Aorta (tissue), 5 donors: ENCODE measurements around the gene OGFR. TPM values are rescaled to one million over a fixed set of nuclear protein-coding genes. Genes with fewer than 3 reads are reported as not detected.

Experiments
- ATAC-seq: fragments of 200-7000 bp; cut with Tn5 transposase; one replicate; pipeline ENCODE4 v1.9.1; 2022; ENCODE audit warnings: moderate library complexity; ENCODE audit not compliant: low FRiP score
- DNase-seq, 2 donors: peaks; one replicate each; pipeline ENCODE4 v3.0.0-alpha.2; 2020
- H3K27ac ChIP-seq, 2 donors: one replicate each; pipeline ENCODE4 v1.5.1; 2013; ENCODE audit warnings: low read length in 2 of 2, mild to moderate bottlenecking in 2 of 2, moderate library complexity in 2 of 2, control low read depth in 1 of 2, inconsistent platforms in 1 of 2, low read depth in 1 of 2
- H3K27me3 ChIP-seq, 2 donors: one replicate each; pipeline ENCODE4 v1.6.1; 2013; ENCODE audit warnings: control low read depth in 1 of 2, low read length in 1 of 2, mild to moderate bottlenecking in 1 of 2, moderate library complexity in 1 of 2; ENCODE audit not compliant: insufficient read depth in 2 of 2, control insufficient read depth in 1 of 2
- H3K36me3 ChIP-seq, 2 donors: one replicate each; pipeline ENCODE4 v1.6.1; 2013; ENCODE audit warnings: control low read depth in 1 of 2, low read length in 1 of 2, mild to moderate bottlenecking in 1 of 2; ENCODE audit not compliant: insufficient read depth in 2 of 2, control insufficient read depth in 1 of 2
- H3K4me1 ChIP-seq, 2 donors: one replicate each; pipeline ENCODE4 v1.6.1; 2013; ENCODE audit warnings: low read length in 2 of 2, control low read depth in 1 of 2, mild to moderate bottlenecking in 1 of 2, moderate library complexity in 1 of 2; ENCODE audit not compliant: insufficient read depth in 2 of 2, control insufficient read depth in 1 of 2
- H3K4me3 ChIP-seq, 2 donors: one replicate each; pipeline ENCODE4 v1.5.1; 2013; ENCODE audit warnings: low read length in 2 of 2, control low read depth in 1 of 2, mild to moderate bottlenecking in 1 of 2
- H3K9me3 ChIP-seq: one replicate; pipeline ENCODE4 v1.6.1; 2013; ENCODE audit warnings: mild to moderate bottlenecking, low read length; ENCODE audit not compliant: control insufficient read depth
- WGBS, 2 donors: extraction: QIAGEN DNeasy Blood & Tissue Kit; methylation state at CpG; one replicate each; pipeline ENCODE4 v1.1.7; 2013; 5-methylcytosine and 5-hydroxymethylcytosine counted together
- intact Hi-C, 2 donors: fragments of 100-400 bp; cut with DNase I; formaldehyde crosslinking; loops; one replicate each; pipeline versions ENCODE4 v1.14.2 to v1.15.0; 2022
- polyA plus RNA-seq, 2 donors: library from polyadenylated mRNA; stranded (reverse); fragments of 200-250 nt; gene quantifications; one replicate each; pipeline ENCODE4 v1.2.3, GENCODE V29; 2013
- total RNA-seq, 2 donors: library from RNA; stranded (reverse); fragmentation: NEBNext Ultra II Directional; extraction: Animal tissue kit (Norgen Biotek cat#: 25700); gene quantifications; one replicate each; pipeline ENCODE4 v1.2.1, GENCODE V29; 2021
- donor health status: healthy with polysubstance abuse.
- donor health status: Bipolar disorder and iron deficiency.
- donor health status: DM: no; HTN: no; CAD: no.
- donor health status: DM: no; HTN: no; CAD: no.
- donor health status: DM: yes; HTN: yes; CAD: no.

OGFR gene
- total and polyA plus RNA-seq, 4 donors, result 18.5 to 58.8 (median 37.1) TPM

GRCh38 chr20:62835931-62836861, 31.6 kb downstream of the OGFR start:
- Histone ChIP-seq H3K4me3 (no peak overlapping the region), H3K36me3 (no peaks in the 10 kb centered on the region), H3K27ac (no peak overlapping the region), H3K27me3 (no peaks in the 10 kb centered on the region), H3K9me3 (no peaks in the 10 kb centered on the region), H3K4me1 (no peaks in the 10 kb centered on the region)
- ATAC-seq, result peak; percentile 5
- DNase-seq, result peak in 1 of 2 donors; percentile 65
- intact Hi-C loops, result no loop called here
- 75 to 76% methylated on average over 51 to 52 of the region's 52 CpGs for WGBS, 2 donors

- Histone ChIP-seq H3K36me3 (no peaks in the 10 kb centered on the region), H3K4me3 (no peak overlapping the region), H3K4me1 (no peaks in the 10 kb centered on the region), H3K9me3 (no peaks in the 10 kb centered on the region), H3K27ac (no peak overlapping the region), H3K27me3 (no peaks in the 10 kb centered on the region)
- peak in 1 of 2 donors; percentile 35 for DNase-seq
- intact Hi-C loops, result no loop called here
- WGBS, 2 donors, result 87 to 89% methylated on average over 19 of the region's 19 CpGs
- ATAC-seq, result no peak
Observed at GRCh38 chr20:62836967-62837490, 32.4 kb downstream of the OGFR start.

- ATAC-seq, result no peak
- intact Hi-C loops, result no loop called here
Observed at GRCh38 chr20:62837790-62838127, 33.1 kb downstream of the OGFR start.

GRCh38 chr20:62838128-62838891, 33.7 kb downstream of the OGFR start:
- H3K27me3 ChIP-seq, result no peaks in the 10 kb centered on the region
- intact Hi-C loops, result no loop called here
- WGBS, 2 donors, result 86% methylated on average over 27 of the region's 27 CpGs
- DNase-seq (peak in 1 of 2 donors; percentile 67), ATAC-seq (no peak)
- no peaks in the 10 kb centered on the region for H3K36me3 ChIP-seq
- H3K4me3 ChIP-seq, result no peak overlapping the region
- no peak overlapping the region for H3K27ac ChIP-seq
- H3K4me1 ChIP-seq, result no peaks in the 10 kb centered on the region
- H3K9me3 ChIP-seq, result no peaks in the 10 kb centered on the region

More at GRCh38 chr20:62837790-62838127, 33.1 kb downstream of the OGFR start:
- Histone ChIP-seq H3K9me3 (no peaks in the 10 kb centered on the region), H3K36me3 (no peaks in the 10 kb centered on the region), H3K27ac (no peak overlapping the region), H3K4me1 (no peaks in the 10 kb centered on the region), H3K27me3 (no peaks in the 10 kb centered on the region), H3K4me3 (no peak overlapping the region)
- DNase-seq, result no peak
- WGBS, 2 donors, result 90% methylated on average over 8 of the region's 8 CpGs

GRCh38 chr20:62839261-62839660, 34.6 kb downstream of the OGFR start:
- Histone ChIP-seq H3K9me3 (no peaks in the 10 kb centered on the region), H3K27ac (no peak overlapping the region), H3K27me3 (no peaks in the 10 kb centered on the region), H3K4me3 (no peak overlapping the region), H3K4me1 (no peaks in the 10 kb centered on the region), H3K36me3 (no peaks in the 10 kb centered on the region)
- intact Hi-C loops, result no loop called here
- 86 to 92% methylated on average over 8 of the region's 8 CpGs for WGBS, 2 donors
- peak in 1 of 2 donors; percentile 41 for DNase-seq
- ATAC-seq, result no peak

- intact Hi-C loops, result no loop called here
- 86 to 88% methylated on average over 11 of the region's 11 CpGs for WGBS, 2 donors
- DNase-seq, result no peak
Observed at GRCh38 chr20:62839816-62840215, 35.2 kb downstream of the OGFR start.

GRCh38 chr20:62840244-62841197, 35.9 kb downstream of the OGFR start:
- ATAC-seq (no peak), DNase-seq (peak in 1 of 2 donors; percentile 72)
- Histone ChIP-seq H3K4me3 (no peak overlapping the region), H3K27me3 (no peaks in the 10 kb centered on the region), H3K9me3 (no peaks in the 10 kb centered on the region), H3K27ac (no peak overlapping the region), H3K4me1 (no peaks in the 10 kb centered on the region), H3K36me3 (no peaks in the 10 kb centered on the region)
- 73 to 76% methylated on average over 45 of the region's 45 CpGs for WGBS, 2 donors
- intact Hi-C loops, result no loop called here

More at GRCh38 chr20:62839816-62840215, 35.2 kb downstream of the OGFR start:
- no peaks in the 10 kb centered on the region for H3K36me3 ChIP-seq
- H3K27ac ChIP-seq, result no peak overlapping the region
- ATAC-seq, result no peak
- no peaks in the 10 kb centered on the region for H3K4me1 ChIP-seq
- H3K27me3 ChIP-seq, result no peaks in the 10 kb centered on the region
- H3K4me3 ChIP-seq, result no peak overlapping the region
- H3K9me3 ChIP-seq, result no peaks in the 10 kb centered on the region

GRCh38 chr20:62841705-62842212, 37.1 kb downstream of the OGFR start:
- no peak overlapping the region for H3K4me3 ChIP-seq
- no peaks in the 10 kb centered on the region for H3K9me3 ChIP-seq
- intact Hi-C loops, result no loop called here
- H3K4me1 ChIP-seq, result no peaks in the 10 kb centered on the region
- WGBS, 2 donors, result 81 to 85% methylated on average over 16 of the region's 16 CpGs
- H3K36me3 ChIP-seq, result no peaks in the 10 kb centered on the region
- H3K27me3 ChIP-seq, result no peaks in the 10 kb centered on the region
- DNase-seq, result peak in 1 of 2 donors; percentile 12
- no peak for ATAC-seq
- H3K27ac ChIP-seq, result no peak overlapping the region
